HPDE6-E6E7 (cell line): Measurements from ENCODE around the gene CA6.
"Not testable (repeated sequence)": the region's sequence is repeated elsewhere in the genome, so short reads cannot be mapped to it uniquely, and the experiment has no call there.

Experiments
- DNase-seq: peaks from one replicate; pipeline ENCODE4 v3.0.0; 2011; ENCODE audit warnings: missing footprints; ENCODE audit errors: extremely low spot score

CA6 gene

DNA sequence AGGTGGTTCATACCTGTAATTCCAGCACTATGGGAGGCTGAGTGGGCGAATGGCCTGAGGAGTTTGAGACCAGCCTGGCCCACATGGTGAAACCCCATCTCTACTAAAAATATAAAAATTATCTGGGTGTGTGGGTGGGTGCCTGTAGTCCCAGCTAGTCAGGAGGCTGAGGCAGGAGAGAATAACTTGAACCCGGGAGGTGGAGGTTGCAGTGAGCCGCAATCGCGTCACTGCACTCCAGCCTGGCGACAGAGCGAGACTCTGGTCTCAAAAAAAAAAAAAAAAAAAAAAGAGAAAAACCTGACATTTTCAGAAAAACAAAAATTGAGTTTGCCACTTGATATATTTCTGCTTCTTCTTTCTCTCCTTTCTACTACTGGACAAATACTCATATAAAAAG is 24.3 kb downstream of the CA6 start:
- no peak for DNase-seq

DNA sequence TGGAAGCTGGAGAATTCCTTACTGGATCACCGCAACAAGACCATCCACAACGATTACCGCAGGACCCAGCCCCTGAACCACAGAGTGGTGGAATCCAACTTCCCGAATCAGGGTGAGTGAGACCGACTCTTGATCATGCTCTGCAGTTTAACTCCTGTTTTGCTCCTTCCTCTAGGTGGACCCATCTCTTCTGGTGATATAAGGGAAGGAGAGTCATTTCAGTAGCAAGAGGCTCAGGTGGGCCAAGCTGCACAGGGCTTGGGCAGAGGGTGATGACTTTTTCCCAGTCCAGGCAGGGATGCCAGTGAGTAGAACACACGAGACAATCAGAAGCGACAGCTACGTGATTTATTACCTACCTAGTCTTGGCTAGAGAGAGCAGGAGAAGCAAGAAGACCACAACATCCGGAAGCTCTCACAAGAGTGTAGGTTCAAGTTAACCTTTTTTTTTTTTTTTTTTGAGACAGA is 25.2 kb downstream of the CA6 start:
- DNase-seq, result no peak

GRCh38 chr1:8974551-8974950 is 28.9 kb downstream of the CA6 start:
- DNase-seq, result no peak

- DNase-seq, result no peak
Measured at GRCh38 chr1:8976338-8976737, 30.7 kb downstream of the CA6 start.

DNA sequence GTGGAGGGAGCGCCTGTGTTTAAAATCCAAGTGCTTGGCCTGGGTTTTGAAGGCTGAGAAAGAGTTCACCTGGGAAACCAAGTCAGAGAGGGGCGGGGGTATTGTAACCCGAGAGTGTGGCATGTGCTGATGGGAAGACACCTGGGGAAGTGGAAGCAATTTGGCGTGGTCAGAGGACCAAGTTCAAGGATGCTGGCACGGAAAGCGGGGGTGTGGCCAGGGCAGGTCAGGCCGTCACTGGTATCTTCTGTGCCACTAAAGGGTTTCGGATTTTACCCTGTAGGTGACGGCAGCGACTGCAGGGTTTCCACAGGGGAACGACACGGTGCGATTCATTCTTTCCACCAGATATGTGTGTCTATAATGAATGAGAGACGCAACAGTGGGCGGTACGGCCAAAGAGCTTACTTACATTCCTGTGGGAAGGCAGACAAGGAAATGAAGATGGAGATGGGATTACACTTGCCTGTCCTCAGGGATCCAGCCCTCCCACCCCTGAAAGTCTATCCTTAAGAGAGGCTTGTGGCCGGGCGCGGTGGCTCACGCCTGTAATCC is 31.3 kb downstream of the CA6 start:
- no peak for DNase-seq

GRCh38 chr1:8980656-8981055 is 35.0 kb downstream of the CA6 start:
- no peak for DNase-seq

- DNase-seq, result no peak
Measured at GRCh38 chr1:8981169-8981568, 35.5 kb downstream of the CA6 start.

DNA sequence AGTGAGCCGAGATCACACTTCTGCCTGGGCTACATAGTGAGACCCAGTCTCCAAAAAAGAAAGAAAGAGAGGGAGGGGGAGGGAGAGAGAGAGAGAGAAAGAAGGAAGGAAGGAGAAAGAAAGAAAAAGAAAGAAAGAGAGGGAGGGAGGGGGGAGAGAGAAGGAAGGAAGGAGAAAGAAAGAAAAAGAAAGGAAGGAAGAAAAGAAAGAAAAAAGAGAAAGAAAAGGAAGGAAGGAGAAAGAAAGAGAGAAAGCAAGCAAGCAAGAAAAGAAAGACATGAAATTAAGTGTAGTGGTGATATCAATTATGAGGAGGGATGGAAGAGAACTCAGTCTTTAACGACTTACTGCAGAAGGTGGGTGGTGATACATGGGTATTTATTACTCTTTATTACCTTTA is 38.5 kb downstream of the CA6 start:
- no peak for DNase-seq

GRCh38 chr1:8984990-8985389 is 39.3 kb downstream of the CA6 start:
- no peak for DNase-seq

DNA sequence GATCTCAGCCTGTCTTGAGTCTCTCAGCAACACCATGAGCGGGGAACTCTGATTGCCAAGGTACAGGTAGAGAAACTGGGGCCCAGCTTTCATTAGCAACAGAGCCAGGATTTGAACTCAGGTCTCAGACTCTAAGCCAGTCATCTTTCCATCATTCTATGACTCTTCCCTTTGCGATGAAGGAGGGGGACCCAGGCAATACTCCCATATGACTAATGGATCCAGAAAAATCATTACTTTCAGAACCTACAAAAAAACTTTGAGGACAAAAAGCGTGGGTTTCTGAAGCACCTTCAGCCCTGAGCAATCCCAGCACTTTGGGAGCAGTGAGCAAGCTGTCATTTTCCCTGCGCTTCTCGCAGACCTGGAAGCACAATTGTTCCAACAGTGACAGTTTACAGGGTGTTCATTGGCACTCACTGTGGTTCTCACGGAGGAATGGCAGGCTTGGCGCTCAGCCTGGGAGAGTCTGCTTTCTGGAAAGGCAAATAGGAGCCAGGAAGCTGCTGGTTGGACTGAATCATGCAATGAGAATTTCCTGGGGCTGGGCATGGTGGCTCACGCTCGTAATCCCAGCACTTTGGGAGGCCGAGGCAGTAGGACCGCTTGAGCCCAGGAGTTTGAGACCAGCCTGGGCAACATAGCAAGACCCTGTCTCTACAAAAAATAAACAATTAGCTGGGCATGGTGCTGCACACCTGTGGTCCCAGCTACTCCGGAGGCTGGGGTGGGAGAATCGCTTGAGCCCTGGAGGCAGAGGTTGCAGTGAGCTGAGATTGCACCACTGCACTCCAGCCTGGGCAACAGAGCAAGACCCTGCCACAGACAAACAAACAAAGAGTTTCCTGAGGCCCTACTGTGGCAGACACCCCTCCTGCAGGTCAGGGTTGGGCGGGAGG is 40.5 kb downstream of the CA6 start:
- peak; percentile 57 for DNase-seq

DNA sequence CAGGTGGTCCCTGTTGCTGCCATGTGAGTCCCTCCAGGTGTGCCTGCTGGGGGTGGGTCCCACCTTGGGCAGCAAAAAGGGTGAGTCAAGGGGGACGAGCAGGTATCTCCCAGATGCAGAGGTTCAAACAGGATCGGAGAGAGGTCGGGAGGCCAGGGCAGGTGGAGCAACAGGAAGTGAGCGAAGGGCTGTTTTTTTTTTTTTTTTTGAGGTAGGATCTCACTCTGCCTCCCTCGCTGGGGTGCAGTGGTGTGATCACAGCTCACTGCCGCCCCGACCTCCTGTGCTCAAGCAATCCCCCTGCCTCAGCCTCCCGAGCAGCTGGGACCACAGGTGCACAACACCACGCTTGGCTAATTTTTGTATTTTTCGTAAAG is 41.1 kb downstream of the CA6 start:
- DNase-seq, result no peak

GRCh38 chr1:8987881-8988617 is 42.4 kb downstream of the CA6 start:
- no peak for DNase-seq

GRCh38 chr1:8988618-8988967 is 42.9 kb downstream of the CA6 start:
- no peak for DNase-seq

DNA sequence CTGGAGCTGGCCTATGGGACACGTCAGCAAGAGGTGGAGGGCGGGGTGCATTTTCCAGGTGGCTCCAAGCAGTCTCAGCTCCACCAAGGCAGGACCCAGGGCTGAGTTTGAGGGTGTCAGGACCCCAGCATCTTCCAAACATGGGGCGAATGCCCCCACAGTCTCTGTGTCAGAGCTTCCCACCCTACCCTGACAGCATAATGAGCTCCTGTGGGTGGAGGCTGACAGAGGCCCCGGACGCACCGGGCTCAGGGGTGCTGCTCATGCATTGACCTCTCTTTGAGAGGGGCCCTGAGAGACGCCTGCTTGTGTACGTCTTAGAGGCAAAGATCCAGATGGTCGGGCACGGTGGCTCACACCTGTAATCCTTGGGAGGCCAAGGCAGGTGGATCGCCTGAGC is 43.4 kb downstream of the CA6 start:
- no peak for DNase-seq

DNA sequence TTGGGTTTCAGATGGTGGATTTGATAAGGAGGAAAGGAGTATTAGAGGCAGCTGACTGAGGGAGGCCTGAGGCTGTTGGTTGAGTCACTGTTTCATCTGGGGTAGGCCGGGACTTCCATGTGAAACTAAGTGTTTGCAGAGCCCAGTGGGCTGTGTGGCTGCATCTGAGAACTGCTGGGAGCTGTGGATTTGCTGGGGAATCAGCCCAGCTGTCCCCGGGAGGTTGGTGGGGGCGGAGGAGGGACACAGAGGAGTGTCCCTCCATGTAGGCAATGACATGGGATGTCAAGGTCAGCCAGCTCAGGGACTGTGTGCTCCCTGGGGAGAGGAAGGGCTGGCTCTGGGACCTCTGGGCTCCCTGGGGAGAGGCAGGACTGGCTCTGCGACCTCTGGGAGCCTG is 44.2 kb downstream of the CA6 start:
- no peak for DNase-seq

GRCh38 chr1:8992936-8993687 is 47.4 kb downstream of the CA6 start:
- DNase-seq, result no peak

GRCh38 chr1:8993962-8994675 is 48.5 kb downstream of the CA6 start:
- not testable (repeated sequence) for DNase-seq

DNA sequence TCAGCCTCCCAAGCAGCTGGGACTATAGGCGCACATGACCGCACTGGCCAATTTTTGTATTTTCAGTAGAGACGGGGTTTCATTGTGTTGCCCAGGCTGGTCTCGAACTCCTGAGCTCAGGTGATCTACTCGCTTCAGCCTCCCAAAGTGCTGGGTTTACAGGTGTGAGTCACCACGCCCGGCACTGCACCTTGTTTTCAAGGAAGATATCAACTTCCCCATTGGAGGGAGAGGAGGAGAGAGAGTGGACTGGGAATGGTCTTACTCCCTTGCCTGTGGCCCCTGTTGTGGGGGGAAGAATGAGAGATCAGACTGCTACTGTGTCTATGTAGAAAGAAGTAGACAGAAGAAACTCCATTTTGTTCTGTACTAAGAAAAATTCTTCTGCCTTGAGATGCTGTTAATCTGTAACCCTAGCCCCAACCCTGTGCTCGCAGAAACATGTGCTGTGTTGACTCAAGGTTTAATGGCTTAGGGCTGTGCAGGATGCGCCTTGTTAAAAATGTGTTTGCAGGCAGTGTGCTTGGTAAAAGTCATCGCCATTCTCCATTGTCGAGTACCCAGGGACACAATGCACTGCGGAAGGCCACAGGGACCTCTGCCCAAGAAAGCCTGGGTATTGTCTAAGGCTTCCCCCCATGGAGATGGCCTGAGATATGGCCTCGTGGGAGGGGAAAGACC is 56.0 kb downstream of the CA6 start:
- not testable (repeated sequence) for DNase-seq

- DNase-seq, result not testable (repeated sequence)
Measured at GRCh38 chr1:9002215-9002560, 56.5 kb downstream of the CA6 start.

GRCh38 chr1:9004031-9004699 is 58.5 kb downstream of the CA6 start:
- no peak for DNase-seq
